NCI-H2081 treated with DMSO at 0.1 percent for 48 hours (cell line): ENCODE data around the gene PNPLA1.

Experiments used
- DNase-seq: peaks from one replicate; lab custom pipeline; 2025; lab: John Stamatoyannopoulos, UW

The PNPLA1 gene

DNA sequence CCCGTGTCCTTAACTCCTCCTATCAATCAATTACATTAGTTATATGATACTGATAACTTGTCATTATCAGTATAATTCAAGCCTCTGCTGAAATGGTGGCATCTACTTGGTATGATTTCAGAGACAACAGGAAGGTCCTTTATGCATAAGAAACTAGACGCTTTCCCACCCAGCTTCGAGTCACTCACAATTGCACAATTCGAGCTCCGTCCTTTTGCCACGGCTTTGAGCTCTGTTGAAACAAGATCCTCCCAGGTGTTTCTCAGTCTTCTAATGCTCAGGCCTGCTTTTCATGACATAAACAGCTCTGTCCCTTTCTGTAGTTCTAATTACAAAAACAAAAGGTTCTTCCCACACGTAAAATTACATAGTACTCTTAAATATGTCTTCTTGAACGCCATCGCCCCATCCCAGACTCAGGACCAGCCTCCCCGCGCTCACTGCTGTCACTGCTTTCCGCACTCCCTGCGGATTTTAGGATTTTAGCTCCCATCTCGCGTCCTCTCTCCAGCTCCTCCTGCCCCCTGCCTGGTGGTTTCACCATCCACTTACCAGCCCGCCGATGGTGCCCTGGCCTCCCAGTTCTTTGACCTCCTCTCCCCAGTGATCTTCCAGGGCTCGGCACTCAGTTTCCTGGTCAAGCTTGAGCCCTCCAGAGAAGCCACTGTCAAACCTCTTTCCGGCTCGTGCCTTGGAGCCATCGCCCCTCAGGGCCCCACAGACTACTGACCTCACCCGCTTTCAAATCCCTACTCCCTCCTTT lies 23.2 kb upstream of the PNPLA1 start:
- no peak for DNase-seq

DNA sequence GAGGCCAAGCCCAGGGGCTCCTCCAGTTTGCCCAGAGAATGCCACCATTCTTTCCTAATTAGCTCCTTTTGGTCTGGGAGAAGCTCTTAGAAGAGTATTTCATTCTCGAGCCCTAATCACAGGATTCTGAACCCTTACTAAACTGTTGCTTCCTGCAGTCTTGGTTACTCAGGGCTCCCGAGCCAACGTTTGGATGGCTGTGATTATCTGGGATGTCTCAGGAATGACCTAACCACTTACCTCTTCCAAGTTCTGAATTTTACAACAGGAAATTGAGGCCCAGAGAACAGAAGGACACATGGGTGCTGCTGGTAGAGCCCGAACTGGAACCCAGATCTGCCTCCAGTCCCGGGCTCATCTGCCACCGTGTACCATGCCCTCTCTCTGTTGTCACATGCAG lies 22.2 kb upstream of the PNPLA1 start:
- no peak for DNase-seq

DNA sequence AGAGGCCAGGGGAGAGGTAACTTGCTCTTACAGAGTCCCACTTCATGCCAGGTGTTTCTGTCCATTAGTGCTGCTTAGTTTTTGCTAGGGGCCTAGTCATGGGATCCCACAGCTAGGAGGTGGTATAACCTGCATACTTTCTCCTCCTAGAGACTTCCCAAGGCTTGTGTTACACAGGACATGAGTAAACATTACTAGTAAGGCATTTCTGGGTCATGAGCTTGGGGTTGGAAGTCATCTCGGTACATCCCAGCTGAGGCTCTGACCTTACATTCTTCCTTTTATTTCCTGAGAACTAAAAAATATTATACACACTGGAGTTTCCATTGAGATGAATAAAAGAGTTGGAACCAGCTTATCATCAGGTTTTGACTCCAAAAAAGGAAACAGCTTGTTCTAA lies 20.9 kb upstream of the PNPLA1 start:
- no peak for DNase-seq

DNA sequence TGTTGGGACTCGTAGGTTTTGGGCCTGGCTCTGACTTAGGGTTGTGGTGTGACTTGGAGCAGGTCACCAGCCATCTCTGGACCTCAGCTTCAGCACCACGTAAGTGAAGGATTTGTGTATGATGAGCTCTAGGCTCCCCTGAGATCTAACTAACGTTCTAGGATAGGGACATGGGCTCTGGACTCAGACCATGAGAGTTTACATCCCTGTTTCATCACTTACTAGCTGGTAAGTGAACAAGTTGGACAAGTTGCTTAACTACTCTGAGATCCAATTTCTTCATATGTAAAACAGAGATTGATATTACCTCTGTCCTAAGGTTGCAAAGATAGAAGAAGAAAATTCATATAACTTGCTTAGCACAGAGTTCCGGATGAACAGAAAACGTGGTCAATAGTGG lies 20.3 kb upstream of the PNPLA1 start:
- no peak for DNase-seq

DNA sequence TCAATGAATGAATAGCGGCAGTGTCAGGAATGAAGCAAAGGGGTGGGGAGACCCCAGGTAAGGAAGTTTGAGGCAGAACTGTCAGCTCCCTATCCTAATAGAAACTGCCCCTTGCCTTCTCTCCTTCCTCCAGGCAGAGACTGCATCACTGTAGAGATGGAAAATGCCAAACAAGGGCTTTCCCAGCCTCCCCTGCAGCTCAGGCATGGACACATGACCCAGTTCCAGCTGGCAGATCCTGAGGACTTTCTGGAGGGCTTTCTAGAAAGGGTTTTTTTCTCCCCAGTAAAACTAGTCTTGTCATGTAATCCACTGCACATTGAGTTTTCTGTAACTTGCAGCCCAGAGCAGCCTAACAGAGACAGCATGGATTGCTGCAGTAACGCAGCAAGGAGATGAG lies 17.9 kb upstream of the PNPLA1 start:
- no peak for DNase-seq

DNA sequence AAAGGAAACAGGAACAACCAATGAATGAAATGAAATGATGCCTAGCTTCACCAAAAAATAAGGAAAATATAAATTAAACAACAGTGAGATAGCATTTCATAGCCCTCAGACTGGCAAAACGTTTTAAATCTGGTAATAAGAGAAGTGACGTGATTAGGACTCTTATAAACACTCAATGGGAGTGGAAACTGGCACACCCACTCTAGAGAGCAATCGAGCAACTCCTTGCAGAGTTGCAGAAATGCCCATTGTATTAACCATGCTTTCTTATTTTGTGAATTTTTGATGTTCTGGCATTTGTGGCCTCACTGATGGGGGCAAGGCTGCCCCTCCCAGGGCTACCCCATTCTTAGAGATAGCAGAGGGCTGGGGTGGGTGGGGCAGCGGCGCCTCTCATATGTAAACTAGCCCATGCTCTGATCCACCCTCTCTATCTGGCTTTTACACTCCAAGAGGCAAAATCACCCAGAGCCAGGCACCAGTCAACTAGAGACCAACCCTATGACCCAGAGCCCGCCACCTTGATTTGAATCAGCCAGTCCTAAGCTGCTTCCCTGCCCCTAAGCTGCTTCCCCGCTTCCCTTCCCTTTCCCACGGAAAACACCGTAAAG lies 6.4 kb upstream of the PNPLA1 start:
- DNase-seq, result no peak

DNA sequence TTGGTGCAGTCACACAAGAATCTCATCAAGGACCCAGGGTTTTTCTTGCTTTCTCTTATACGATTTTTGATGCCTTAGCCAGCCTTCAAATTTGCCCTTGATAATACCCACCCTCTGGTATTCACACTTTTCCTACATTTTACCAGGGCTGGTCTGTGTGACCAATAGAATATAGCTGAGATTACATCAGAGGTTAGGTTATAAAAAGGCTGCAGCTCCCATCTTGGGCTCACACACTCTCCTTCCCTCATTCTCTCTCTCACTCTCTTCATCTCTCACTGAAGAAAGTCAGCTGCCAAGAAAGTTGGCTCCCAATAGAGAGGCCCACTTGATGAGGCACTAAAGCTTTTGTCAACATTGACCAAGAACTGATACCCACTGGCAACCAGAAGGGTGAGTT lies 4.1 kb upstream of the PNPLA1 start:
- no peak for DNase-seq

DNA sequence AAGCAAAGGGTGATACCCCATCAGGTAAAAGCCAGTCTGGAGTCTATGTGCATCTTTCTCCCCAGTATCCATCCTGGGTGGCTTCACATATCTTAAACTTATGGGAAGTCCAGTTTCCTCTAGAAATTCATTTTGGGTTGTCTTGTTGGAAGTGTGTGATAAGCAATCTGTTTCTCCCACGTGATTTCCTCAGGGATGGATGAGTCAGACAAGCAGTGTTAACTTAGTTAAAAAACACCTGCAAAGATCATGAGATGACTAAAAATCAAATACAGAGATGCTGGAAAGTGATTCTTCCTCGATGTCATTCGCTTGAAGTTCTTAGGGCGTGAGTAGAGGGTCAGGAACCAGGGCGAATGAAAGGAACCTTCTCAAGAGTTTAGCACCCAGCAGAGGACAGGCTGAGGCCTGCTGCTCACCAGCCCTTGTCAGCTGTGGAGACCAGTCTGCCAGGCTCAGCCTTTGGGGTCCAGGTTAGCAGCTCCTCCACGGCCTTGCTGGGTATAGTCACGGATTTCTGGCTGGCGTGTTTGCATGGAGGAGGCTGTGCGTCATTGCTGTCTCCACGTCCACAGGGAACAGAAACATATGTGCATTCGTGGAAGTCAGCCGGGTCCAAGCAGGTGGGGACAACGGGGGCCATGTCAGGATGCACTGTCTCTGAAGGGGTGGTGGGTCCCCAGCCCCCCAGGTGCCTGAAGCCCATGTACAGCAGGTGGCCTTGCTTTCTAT lies 2.8 kb upstream of the PNPLA1 start:
- DNase-seq, result no peak

DNA sequence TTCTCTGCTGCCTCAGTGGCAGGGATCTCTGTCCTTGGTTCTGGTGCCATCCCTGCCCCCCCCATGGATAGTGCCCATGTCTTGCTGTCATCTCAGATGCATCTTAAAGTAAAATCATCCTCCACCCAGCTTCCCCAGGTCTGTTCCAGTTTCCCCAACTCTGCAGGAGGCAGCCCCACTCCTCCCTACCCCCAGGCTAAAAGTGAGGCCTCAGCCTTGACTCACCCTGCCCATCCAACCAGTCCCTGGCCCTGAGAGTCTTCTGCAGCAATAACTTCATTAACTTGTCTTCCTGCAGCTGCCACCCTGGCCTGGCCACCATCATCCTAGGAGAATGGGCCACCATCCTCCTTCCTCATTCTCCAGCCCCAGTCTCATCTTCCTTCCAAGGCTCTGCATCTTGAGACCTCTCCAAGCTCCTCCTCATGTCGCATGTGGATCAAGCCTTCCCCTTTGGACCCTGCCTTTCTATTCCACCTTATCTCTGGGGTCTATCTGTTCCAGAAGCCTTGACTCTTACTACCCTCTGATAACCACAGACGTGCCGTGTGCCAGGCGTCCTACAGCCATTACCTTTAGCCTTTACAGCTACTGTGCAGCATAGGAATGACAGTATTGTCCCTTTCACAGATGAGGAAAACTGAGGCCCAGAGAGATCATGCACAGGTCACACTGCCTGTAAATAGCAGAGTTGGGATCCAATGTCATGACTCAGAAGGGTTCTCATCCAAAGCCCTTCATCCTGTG lies 2.0 kb upstream of the PNPLA1 start:
- no peak for DNase-seq

DNA sequence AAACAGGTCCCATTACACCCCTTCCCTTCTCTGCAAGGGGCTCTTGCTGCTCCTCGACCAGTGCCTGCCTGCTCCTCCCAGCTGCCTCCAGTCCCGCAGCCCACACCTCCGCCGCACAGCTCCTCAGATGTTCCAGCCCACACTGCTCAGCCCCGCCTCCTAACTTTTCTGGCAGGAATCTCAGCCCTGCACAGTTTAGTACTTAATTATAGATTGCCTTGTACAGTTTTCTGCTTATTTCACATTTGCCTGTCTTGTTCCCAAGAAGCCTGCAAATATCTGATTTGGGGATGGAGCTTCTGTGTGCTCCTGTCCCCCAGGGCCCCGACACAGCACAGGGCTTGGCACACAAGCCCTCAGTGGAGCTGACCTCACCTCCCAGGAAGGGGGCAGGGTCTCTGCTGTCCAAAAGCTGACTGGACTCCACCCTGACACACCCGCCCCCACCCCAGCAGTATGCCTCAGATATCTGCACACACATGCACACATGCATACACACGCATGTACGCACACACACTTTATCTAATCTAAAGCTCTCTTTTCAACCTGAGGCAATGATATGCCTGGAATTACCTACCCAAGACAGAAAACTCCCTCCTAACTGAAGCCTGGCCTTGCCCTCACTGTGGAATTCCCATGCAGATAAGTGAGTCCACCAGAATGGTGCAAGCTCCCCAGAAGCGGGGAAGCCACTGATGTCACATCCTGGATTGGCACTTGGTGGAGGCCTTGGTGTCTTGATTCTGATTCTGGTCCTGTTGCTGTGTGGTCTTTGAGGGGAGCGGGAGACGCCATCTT lies 1.2 kb upstream of the PNPLA1 start:
- no peak for DNase-seq

DNA sequence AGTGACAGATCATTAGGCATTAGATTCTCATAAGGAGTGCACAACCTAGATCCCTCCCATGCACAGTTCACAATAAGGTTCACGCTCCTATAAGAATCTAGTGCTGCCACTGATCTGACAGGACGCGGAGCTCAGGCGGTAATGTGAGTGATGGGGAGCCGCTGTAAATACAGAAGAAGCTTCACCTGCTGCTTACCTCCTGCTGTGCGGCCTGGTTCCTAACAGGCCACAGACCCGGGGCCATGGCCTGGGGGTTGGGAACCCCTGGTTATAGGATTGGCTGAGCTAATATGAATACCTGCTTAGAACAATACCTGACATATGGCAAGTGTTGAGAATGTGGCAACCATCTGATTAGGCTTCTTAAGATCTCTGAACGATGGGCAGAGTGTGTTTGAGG lies 2.4 kb downstream of the PNPLA1 start:
- no peak for DNase-seq

DNA sequence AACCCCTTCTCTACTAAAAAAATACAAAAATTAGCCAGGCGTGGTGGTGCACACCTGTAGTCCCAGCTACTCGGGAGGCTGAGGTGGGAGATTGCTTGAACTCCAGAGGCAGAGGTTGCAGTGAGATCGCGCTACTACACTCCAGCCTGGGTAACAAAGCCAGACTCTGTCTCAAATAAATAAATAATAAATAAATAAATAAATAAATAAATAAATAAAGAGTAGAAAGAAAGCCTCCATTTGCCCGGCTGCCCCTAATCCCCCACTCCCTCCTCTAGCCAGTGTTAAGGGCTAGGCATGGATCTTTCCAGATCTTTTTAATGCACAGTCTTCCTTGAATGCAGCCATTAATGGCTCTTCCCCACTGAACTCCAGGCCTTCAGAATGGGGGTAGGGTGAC lies 3.2 kb downstream of the PNPLA1 start:
- DNase-seq, result no peak

DNA sequence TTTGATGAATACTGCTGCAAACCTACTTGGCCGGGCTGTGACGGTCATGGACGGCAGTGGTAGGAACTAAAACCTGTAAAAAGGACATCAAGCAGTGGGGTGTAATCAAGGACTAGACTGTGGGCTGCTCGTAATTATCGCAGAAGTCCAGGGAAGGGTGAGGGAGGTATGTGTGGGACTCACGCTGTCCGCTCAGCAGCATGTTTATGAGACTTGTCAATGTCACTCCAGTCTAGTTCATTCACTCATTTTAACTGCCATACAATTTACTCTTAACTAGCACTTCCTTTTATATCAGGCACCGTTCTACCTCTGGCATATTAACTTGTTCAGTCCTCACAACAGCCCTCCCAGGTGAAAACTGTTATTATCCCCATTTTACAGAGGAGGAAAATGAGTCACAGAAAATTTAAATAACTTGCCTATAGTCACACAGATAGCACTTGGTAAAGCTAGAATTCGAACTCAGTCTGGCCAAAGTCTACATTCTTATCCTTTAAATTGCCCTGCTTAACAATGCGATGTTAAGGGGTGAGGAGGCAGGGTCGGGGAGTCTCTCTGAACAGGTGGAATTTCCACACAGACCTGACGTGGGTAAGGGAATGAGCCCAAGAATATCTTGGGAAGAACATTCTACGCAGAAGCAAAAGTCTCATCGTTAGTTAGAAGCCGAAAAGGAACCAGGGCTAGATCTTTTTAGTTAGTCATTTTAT lies 4.1 kb downstream of the PNPLA1 start:
- no peak for DNase-seq

DNA sequence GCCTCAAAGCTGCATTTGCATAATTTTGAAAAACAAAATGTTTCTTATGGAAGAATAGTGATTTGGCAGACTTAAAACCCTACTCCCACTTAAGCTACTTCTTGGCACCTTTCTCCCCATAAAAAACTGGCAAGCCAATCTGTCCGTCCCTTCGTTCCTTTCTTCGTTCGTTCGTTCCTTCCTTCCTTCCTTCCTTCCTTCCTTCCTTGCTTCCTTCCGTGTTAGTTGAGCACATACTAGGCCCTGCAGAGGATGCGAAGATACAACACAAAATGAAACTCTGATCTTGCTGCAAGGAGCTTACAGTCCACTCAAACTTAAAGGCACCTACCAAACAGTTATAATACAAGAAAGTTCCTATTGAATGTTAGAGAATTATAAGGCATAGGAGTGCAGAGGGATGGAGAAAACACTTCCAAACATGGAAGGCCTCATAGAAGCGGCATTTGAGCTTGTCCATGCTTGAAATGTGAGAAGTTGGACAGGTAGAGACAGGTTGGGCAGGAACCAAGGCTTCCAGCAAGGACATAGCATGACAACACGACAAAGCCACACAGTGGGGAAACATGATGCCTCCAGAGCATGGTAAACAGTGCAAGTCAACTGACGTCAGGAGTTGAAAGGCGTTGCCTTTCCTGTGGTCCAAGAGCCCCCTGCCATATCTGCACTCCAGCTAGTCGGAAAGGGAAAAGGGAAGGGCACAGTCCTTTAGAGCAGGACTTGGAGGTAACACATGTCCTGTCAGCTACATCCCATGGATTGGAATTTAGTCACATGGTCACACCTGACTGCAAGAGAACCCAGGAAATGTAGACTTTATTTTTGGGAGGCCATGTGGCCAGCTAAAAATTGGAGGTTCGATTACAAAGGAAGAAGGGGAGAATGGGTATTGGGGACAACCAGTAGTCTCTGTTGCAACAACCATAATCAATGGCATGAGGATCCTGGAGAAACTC lies 7.0 kb downstream of the PNPLA1 start:
- no peak for DNase-seq

DNA sequence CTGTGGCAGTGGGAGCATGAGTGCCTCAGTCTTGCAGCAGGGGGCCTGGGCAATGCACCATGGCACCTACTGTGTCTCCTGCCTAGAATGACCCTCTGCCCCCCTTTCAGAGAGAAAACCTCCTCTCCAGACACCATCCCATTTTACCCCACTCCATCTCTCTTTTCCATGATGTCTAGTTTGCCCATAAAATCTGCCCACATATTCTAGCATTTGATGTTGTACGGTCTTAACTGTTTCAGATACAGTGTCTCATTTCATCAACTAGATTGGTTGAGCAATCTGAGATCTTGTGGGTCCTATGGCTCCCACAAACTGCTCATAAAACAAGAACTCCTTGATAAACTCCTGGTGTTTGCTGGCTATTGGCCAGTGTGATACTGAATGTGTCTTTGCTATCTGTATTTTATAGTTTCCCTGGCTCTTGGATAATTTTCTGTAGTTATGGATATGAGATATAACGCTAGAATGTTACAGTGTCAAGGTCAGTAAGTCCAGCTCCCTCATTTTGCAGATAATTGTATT lies 8.1 kb downstream of the PNPLA1 start:
- DNase-seq, result no peak

DNA sequence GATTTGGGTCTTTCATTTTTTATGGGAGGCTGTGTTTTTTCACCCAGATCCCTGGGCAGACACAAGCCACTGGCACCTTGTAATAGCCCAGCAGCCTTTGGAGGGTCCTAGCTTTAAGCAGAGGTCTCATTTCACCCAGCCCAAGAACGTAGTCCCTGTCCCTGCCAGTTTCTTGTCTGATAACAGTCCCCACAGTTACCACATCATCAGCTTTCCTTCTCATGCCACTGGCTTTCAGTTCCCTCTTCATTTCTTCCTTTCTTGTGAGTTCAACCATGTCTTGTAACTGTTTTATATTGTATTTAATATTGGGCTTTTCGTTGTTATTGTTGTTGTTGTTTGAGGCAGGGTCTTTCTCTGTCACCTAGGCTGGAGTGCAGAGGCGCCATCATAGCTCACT lies 10.6 kb downstream of the PNPLA1 start:
- DNase-seq, result no peak

DNA sequence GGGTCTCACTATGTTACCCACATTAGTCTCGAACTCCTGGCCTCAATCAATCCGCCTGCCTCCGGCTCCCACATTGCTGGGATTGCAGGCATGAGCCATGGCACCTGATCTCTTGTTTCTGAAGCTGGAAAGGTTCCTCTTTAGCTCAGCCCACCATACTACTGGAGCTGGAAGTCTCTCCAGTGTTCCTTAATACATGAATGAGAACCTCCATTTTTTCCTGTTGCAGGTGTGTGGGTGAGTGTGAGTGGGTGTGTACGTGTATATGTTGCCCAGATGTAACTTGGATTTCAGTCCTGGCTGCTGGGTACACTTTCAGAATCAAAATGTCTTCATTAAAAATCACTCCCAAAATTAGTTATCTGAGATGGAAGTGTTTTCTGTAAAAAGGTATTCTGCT lies 11.1 kb downstream of the PNPLA1 start:
- no peak for DNase-seq

DNA sequence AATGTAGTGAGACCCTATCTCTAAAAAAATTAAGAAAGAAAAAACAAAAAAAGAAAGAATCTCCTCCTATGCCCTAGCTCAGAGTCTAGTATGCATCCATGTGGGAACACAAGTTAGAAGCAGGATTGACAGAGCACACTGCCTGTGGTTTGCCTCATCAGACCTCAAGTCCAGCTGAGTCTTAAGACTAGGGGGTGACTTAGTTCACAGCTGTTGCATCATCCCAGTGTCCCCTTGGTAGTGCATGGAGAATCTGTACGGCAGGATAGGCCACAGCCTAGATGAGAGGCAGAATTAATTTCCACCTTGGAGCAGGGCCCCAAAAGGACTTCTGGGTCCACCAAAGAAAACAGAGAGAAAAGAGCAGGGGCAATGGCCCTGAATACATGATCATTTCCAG lies 13.7 kb downstream of the PNPLA1 start:
- no peak for DNase-seq

DNA sequence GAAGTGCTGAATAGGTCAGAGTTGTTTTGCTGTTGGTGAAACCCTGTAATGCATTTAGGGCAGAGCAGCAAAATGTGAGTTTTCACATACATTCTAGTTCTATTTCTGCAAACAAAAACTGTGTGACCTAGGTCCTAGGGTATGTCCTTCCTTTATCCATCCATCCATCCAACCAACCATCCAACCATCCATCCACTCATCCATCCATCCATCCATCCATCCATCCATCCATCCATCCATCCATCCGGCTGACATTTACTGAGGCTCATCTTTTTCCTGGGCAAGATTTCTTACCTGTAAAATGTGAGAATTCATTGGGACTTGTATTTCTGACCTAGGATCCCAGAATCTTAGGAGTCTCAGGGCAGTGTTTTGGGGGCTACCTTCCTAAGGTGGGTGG lies 14.5 kb downstream of the PNPLA1 start:
- DNase-seq, result no peak

DNA sequence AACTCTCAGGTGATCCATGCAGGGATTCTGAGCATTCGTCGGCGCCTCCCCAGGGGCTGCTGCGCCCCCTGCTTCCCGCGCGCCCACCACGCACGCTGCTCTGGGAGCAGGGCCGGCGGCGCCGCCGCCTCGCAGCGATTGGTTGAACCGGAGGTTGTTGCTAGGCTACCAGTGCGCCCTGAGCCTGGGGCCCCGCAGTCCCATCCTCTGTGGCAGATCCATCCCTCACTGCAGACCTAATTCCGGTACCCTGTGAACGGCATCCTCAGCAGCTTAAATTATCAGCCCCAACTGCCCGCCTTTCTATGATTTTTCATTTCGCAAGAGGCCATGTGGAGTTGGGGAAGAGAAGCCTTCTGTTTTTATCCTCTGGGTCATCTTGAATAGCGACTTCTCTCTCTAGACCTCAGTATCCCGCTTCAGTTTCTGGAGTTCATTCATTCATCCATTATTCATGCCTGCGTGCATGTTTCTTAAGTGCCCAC lies 15.4 kb downstream of the PNPLA1 start:
- DNase-seq, result no peak
